Trophoblast cell (in vitro differentiated cells and primary cell): ENCODE measurements around the gene MAGEB3.

ENCODE experiments used
- DNase-seq, 2 donors: peaks; one replicate each; pipeline ENCODE4 v3.0.0-alpha.2; 2016
- H2AFZ ChIP-seq: 2 replicates; pipeline ENCODE4 v1.6.1; 2013; ENCODE audit warnings: low read length, moderate library complexity, mild to moderate bottlenecking; ENCODE audit not compliant: insufficient read depth, poor library complexity
- H2AK5ac ChIP-seq: 2 replicates; pipeline ENCODE4 v1.6.1; 2013; ENCODE audit warnings: mild to moderate bottlenecking, low read length
- H2BK120ac ChIP-seq: 2 replicates; pipeline ENCODE4 v1.6.1; 2013; ENCODE audit warnings: low read length, mild to moderate bottlenecking, moderate library complexity; ENCODE audit not compliant: insufficient read depth, poor library complexity
- H2BK12ac ChIP-seq: 2 replicates; pipeline ENCODE4 v1.6.1; 2013; ENCODE audit warnings: mild to moderate bottlenecking, low read length, moderate library complexity
- H2BK5ac ChIP-seq: 2 replicates; pipeline ENCODE4 v1.6.1; 2013; ENCODE audit warnings: low read length, low read depth, moderate library complexity, mild to moderate bottlenecking; ENCODE audit not compliant: poor library complexity
- H3K14ac ChIP-seq: 2 replicates; pipeline ENCODE4 v1.6.1; 2013; ENCODE audit warnings: mild to moderate bottlenecking, low read length
- H3K18ac ChIP-seq: 2 replicates; pipeline ENCODE4 v1.6.1; 2013; ENCODE audit warnings: mild to moderate bottlenecking, low read length
- H3K23ac ChIP-seq: 2 replicates; pipeline ENCODE4 v1.6.1; 2013; ENCODE audit warnings: low read length
- H3K27ac ChIP-seq: 2 replicates; pipeline ENCODE4 v1.5.1; 2013; ENCODE audit warnings: low read depth, mild to moderate bottlenecking, inconsistent platforms, low read length, moderate library complexity
- H3K27me3 ChIP-seq: 2 replicates; pipeline ENCODE4 v1.6.1; 2013; ENCODE audit warnings: inconsistent platforms, mild to moderate bottlenecking, low read length, moderate library complexity; ENCODE audit not compliant: insufficient read depth
- H3K36me3 ChIP-seq, 2 experiments: 1 replicate in 1 of 2; 2 replicates in 1 of 2; pipeline ENCODE4 v1.6.1; 2013; ENCODE audit warnings: low read length in 2 of 2, mild to moderate bottlenecking in 2 of 2, moderate library complexity in 1 of 2; ENCODE audit not compliant: insufficient read depth in 2 of 2, control insufficient read depth in 1 of 2
- H3K4ac ChIP-seq: 2 replicates; pipeline ENCODE4 v1.6.1; 2013; ENCODE audit warnings: low read depth, mild to moderate bottlenecking, low read length, moderate library complexity
- H3K4me1 ChIP-seq, 2 experiments: 1 replicate in 1 of 2; 2 replicates in 1 of 2; pipeline ENCODE4 v1.6.1; 2013; ENCODE audit warnings: low read length in 2 of 2, mild to moderate bottlenecking in 2 of 2, moderate library complexity in 1 of 2; ENCODE audit not compliant: insufficient read depth in 2 of 2, control insufficient read depth in 1 of 2
- H3K4me2 ChIP-seq: 2 replicates; pipeline ENCODE4 v1.6.1; 2013; ENCODE audit warnings: inconsistent platforms, mild to moderate bottlenecking, low read length, moderate library complexity
- H3K4me3 ChIP-seq: 2 replicates; pipeline ENCODE4 v1.5.1; 2013; ENCODE audit warnings: mild to moderate bottlenecking, low read depth, low read length, inconsistent platforms
- H3K79me1 ChIP-seq: one replicate; pipeline ENCODE4 v1.6.1; 2013; ENCODE audit warnings: low read length
- H3K79me2 ChIP-seq: 2 replicates; pipeline ENCODE4 v1.6.1; 2013; ENCODE audit warnings: low read length, mild to moderate bottlenecking; ENCODE audit not compliant: control insufficient read depth, insufficient read depth, poor library complexity
- H3K9ac ChIP-seq: 2 replicates; pipeline ENCODE4 v1.6.1; 2013; ENCODE audit warnings: mild to moderate bottlenecking, low read length
- H3K9me3 ChIP-seq: 2 replicates; pipeline ENCODE4 v1.6.1; 2013; ENCODE audit warnings: low read depth, mild to moderate bottlenecking, control low read depth, inconsistent platforms, low read length; ENCODE audit not compliant: insufficient read depth
- H4K12ac ChIP-seq: 2 replicates; pipeline ENCODE4 v1.6.1; 2013; ENCODE audit warnings: low read depth, mild to moderate bottlenecking, low read length, moderate library complexity
- H4K8ac ChIP-seq: 2 replicates; pipeline ENCODE4 v1.6.1; 2013; ENCODE audit warnings: low read depth, mild to moderate bottlenecking, low read length, moderate library complexity
- H4K91ac ChIP-seq: one replicate; pipeline ENCODE4 v1.6.1; 2013; ENCODE audit warnings: low read depth, mild to moderate bottlenecking, low read length, moderate library complexity
- WGBS: extraction: QIAGEN DNeasy Blood & Tissue Kit; methylation state at CpG from one replicate; pipeline ENCODE4 v1.1.7; 2013; ENCODE audit warnings: missing lambda C conversion rate; ENCODE audit not compliant: insufficient read length, insufficient coverage; ENCODE audit errors: extremely low coverage; 5-methylcytosine and 5-hydroxymethylcytosine counted together

MAGEB3 gene

GRCh38 chrX:30253257-30253656 lies 22.8 kb downstream of the MAGEB3 start:
- Histone ChIP-seq H3K23ac (no peak overlapping the region), H3K14ac (no peak overlapping the region), H3K18ac (no peak overlapping the region), H4K12ac (no peak overlapping the region), H2AK5ac (no peak overlapping the region), H3K79me2 (no peaks in the 10 kb centered on the region), H3K79me1 (no peaks in the 10 kb centered on the region), H2BK5ac (no peak overlapping the region), H3K4ac (no peak overlapping the region), H2BK120ac (no peak overlapping the region), H3K27me3 (no peaks in the 10 kb centered on the region), H3K36me3 (no peaks in the 10 kb centered on the region), H3K4me3 (no peak overlapping the region), H2BK12ac (no peak overlapping the region), H4K91ac (no peak overlapping the region), H2AFZ (no peak overlapping the region), H3K4me2 (no peak overlapping the region), H3K4me1 (no peaks in the 10 kb centered on the region), H3K9ac (no peak overlapping the region), H3K27ac (no peak overlapping the region), H4K8ac (no peak overlapping the region), H3K9me3 (peaks cover 2% of the 10 kb centered on the region)
- no peak for DNase-seq
- WGBS, result no CpG with 5 or more reads among the region's 1 CpG

GRCh38 chrX:30259927-30260326 lies 29.5 kb downstream of the MAGEB3 start:
- no CpG with 5 or more reads among the region's 2 CpGs for WGBS
- H2BK5ac ChIP-seq, result no peak overlapping the region
- H3K23ac ChIP-seq, result no peak overlapping the region
- no peak overlapping the region for H2BK12ac ChIP-seq
- H3K4me1 ChIP-seq, result no peaks in the 10 kb centered on the region
- no peak overlapping the region for H3K4me2 ChIP-seq
- H4K91ac ChIP-seq, result no peak overlapping the region
- no peaks in the 10 kb centered on the region for H3K27me3 ChIP-seq
- H2BK120ac ChIP-seq, result no peak overlapping the region
- H4K12ac ChIP-seq, result no peak overlapping the region
- no peak overlapping the region for H2AFZ ChIP-seq
- H2AK5ac ChIP-seq, result no peak overlapping the region
- H3K14ac ChIP-seq, result no peak overlapping the region
- no peak overlapping the region for H3K4me3 ChIP-seq
- no peaks in the 10 kb centered on the region for H3K9me3 ChIP-seq
- H3K4ac ChIP-seq, result no peak overlapping the region
- H3K9ac ChIP-seq, result no peak overlapping the region
- H3K36me3 ChIP-seq, result no peaks in the 10 kb centered on the region
- no peak overlapping the region for H4K8ac ChIP-seq
- no peaks in the 10 kb centered on the region for H3K79me1 ChIP-seq
- H3K79me2 ChIP-seq, result no peaks in the 10 kb centered on the region
- DNase-seq, result no peak
- no peak overlapping the region for H3K18ac ChIP-seq
- H3K27ac ChIP-seq, result no peak overlapping the region

- no peak overlapping the region for H4K91ac ChIP-seq
- no peak overlapping the region for H3K27ac ChIP-seq
- H2BK12ac ChIP-seq, result no peak overlapping the region
- no peak overlapping the region for H3K14ac ChIP-seq
- H3K79me1 ChIP-seq, result no peaks in the 10 kb centered on the region
- no peak overlapping the region for H3K23ac ChIP-seq
- no peaks in the 10 kb centered on the region for H3K36me3 ChIP-seq
- no peak overlapping the region for H4K12ac ChIP-seq
- H2AFZ ChIP-seq, result no peak overlapping the region
- no peaks in the 10 kb centered on the region for H3K79me2 ChIP-seq
- H4K8ac ChIP-seq, result no peak overlapping the region
- H3K9me3 ChIP-seq, result no peaks in the 10 kb centered on the region
- no peak overlapping the region for H3K9ac ChIP-seq
- H3K4me2 ChIP-seq, result no peak overlapping the region
- no peak overlapping the region for H3K4me3 ChIP-seq
- H2BK5ac ChIP-seq, result no peak overlapping the region
- H3K4me1 ChIP-seq, result no peaks in the 10 kb centered on the region
- H3K27me3 ChIP-seq, result no peaks in the 10 kb centered on the region
- no peak overlapping the region for H3K4ac ChIP-seq
- H3K18ac ChIP-seq, result no peak overlapping the region
- DNase-seq, result no peak
- H2BK120ac ChIP-seq, result no peak overlapping the region
- H2AK5ac ChIP-seq, result no peak overlapping the region
Measured at GRCh38 chrX:30261012-30261411, 30.6 kb downstream of the MAGEB3 start.

GRCh38 chrX:30262763-30263162 lies 32.3 kb downstream of the MAGEB3 start:
- Histone ChIP-seq H3K18ac (no peak overlapping the region), H3K4me1 (no peaks in the 10 kb centered on the region), H3K9me3 (no peaks in the 10 kb centered on the region), H3K36me3 (no peaks in the 10 kb centered on the region), H3K14ac (no peak overlapping the region), H4K12ac (no peak overlapping the region), H4K91ac (no peak overlapping the region), H3K27me3 (no peaks in the 10 kb centered on the region), H2BK120ac (no peak overlapping the region), H2AK5ac (no peak overlapping the region), H3K23ac (no peak overlapping the region), H3K4me3 (no peak overlapping the region), H3K4ac (no peak overlapping the region), H2BK5ac (no peak overlapping the region), H3K9ac (no peak overlapping the region), H3K27ac (no peak overlapping the region), H3K4me2 (no peak overlapping the region), H3K79me2 (no peaks in the 10 kb centered on the region), H4K8ac (no peak overlapping the region), H2AFZ (no peak overlapping the region), H2BK12ac (no peak overlapping the region), H3K79me1 (no peaks in the 10 kb centered on the region)
- DNase-seq, result no peak
- WGBS, result no CpG with 5 or more reads among the region's 1 CpG
